Epithelial cell of umbilical artery (primary cell): ENCODE data around the gene DACT2. TPM values are rescaled to one million over a fixed set of nuclear protein-coding genes. Genes with fewer than 3 reads are reported as not detected.

Experiments used
- total RNA-seq: library from RNA; depleted of rRNA; stranded (reverse); fragments of >200 nt; gene quantifications from 2 replicates; pipeline ENCODE4 v1.2.3, GENCODE V29; 2014

The DACT2 gene
- total RNA-seq, result not detected in 2 replicates

GRCh38 chr6:168319279-168320111, at the start of gene DACT2:
TSS of gene DACT2 (minus strand) at chr6:168319777. CDS start at chr6:168319633, 144 bp downstream.

Other genes starting within 250 kb of the DACT2 start
- under 0.01 TPM in 1 of 2 replicates, not detected in the other for gene FRMD1, start 240.6 kb downstream of the DACT2 start, total RNA-seq
- not detected in 2 replicates for gene SMOC2, start 121.4 kb upstream of the DACT2 start, total RNA-seq